Endodermal cell (in vitro differentiated cells): ENCODE data around the gene OPRL1. TPM values are rescaled to one million over a fixed set of nuclear protein-coding genes. Genes with fewer than 3 reads are reported as not detected.
"Not testable (repeated sequence)": the region's sequence is repeated elsewhere in the genome, so short reads cannot be mapped to it uniquely, and the experiment has no call there.

ENCODE experiments used
- DNase-seq: peaks from one replicate; pipeline ENCODE4 v3.0.0-alpha.2; 2017
- H3K27ac ChIP-seq: 2 replicates; pipeline ENCODE4 v1.5.1; 2013; ENCODE audit warnings: mild to moderate bottlenecking, low read depth, low read length, moderate library complexity
- H3K27me3 ChIP-seq: 2 replicates; pipeline ENCODE4 v1.6.1; 2013; ENCODE audit warnings: mild to moderate bottlenecking, low read length, moderate library complexity; ENCODE audit not compliant: insufficient read depth, control insufficient read depth, poor library complexity, severe bottlenecking
- H3K36me3 ChIP-seq: 2 replicates; pipeline ENCODE4 v1.7.0; 2013; ENCODE audit warnings: mild to moderate bottlenecking, low read length, moderate library complexity; ENCODE audit not compliant: control insufficient read depth, insufficient read depth
- H3K4me1 ChIP-seq: one replicate; pipeline ENCODE4 v1.7.0; 2013; ENCODE audit warnings: low read length; ENCODE audit not compliant: control insufficient read depth, insufficient read depth
- H3K4me3 ChIP-seq: 2 replicates; pipeline ENCODE4 v1.5.1; 2013; ENCODE audit warnings: mild to moderate bottlenecking, low read length, moderate library complexity
- H3K9ac ChIP-seq: 2 replicates; pipeline ENCODE4 v1.6.1; 2013; ENCODE audit warnings: mild to moderate bottlenecking, low read length, moderate library complexity; ENCODE audit not compliant: poor library complexity, severe bottlenecking; ENCODE audit errors: extremely low read depth
- H3K9me3 ChIP-seq: 2 replicates; pipeline ENCODE4 v1.6.1; 2013; ENCODE audit warnings: mild to moderate bottlenecking, low read length, moderate library complexity; ENCODE audit not compliant: control insufficient read depth
- H3K27ac Mint-ChIP-seq: 2 replicates; pipeline ENCODE4 v1.8.0; 2020; ENCODE audit warnings: mixed read lengths
- H3K27me3 Mint-ChIP-seq: 2 replicates; pipeline ENCODE4 v1.8.0; 2021; ENCODE audit warnings: mild to moderate bottlenecking, mixed read lengths; ENCODE audit not compliant: insufficient read depth
- H3K36me3 Mint-ChIP-seq: 2 replicates; pipeline ENCODE4 v1.8.0; 2020; ENCODE audit warnings: low read depth, mixed read lengths
- H3K4me1 Mint-ChIP-seq: 2 replicates; pipeline ENCODE4 v1.8.0; 2020; ENCODE audit warnings: mixed read lengths
- H3K4me3 Mint-ChIP-seq: 2 replicates; pipeline ENCODE4 v1.8.0; 2020; ENCODE audit warnings: mild to moderate bottlenecking, moderate library complexity, mixed read lengths
- H3K9me3 Mint-ChIP-seq: 2 replicates; pipeline ENCODE4 v1.8.0; 2020; ENCODE audit warnings: mild to moderate bottlenecking, mixed read lengths
- CTCF ChIP-seq: fragments of 200-600 bp; sonication (generic); conservative IDR thresholded peaks from 2 replicates; pipeline ENCODE4 v1.5.0; 2021; ENCODE audit warnings: antibody characterized with exemption, mild to moderate bottlenecking
- WGBS, 2 experiments: methylation state at CpG; one replicate each; pipeline versions ENCODE4 v1.1.5 to v1.1.7; 2013; ENCODE audit warnings: missing lambda C conversion rate in 2 of 2, mixed read lengths in 1 of 2; ENCODE audit not compliant: insufficient coverage in 1 of 2, insufficient read length in 1 of 2; 5-methylcytosine and 5-hydroxymethylcytosine counted together
- total RNA-seq, 2 donors: library from RNA; stranded (reverse); fragmentation: NEBNext Ultra II Directional in 1 of 2; extraction: Animal tissue kit (Norgen Biotek cat#: 25700) in 1 of 2; gene quantifications; 2 replicates in 1 of 2; 3 replicates in 1 of 2; pipeline ENCODE4 v1.2.1, GENCODE V29; 2021

The OPRL1 gene
- total RNA-seq, 2 donors from 2014 or later, result 4.1 to 5.5 TPM

GRCh38 chr20:64083804-64084684 lies 4.2 kb downstream of the OPRL1 start, which contains the start of gene LKAAEAR1:
TSS of gene LKAAEAR1 (minus strand) at chr20:64084398. CDS start at chr20:64084219, 179 bp downstream.
- H3K27ac Mint-ChIP-seq, result no peak within 1 kb of the TSS
- DNase-seq, result peak; percentile 68
- no peaks in the 10 kb centered on the region for H3K9me3 Mint-ChIP-seq
- Histone ChIP-seq H3K4me3 (peak within 1 kb of the TSS; percentile 70), H3K9ac (no peak within 1 kb of the TSS), H3K9me3 (no peaks in the 10 kb centered on the region), H3K27ac (no peak within 1 kb of the TSS), H3K36me3 (no peaks in the 10 kb centered on the region), H3K4me1 (no peaks in the 10 kb centered on the region), H3K27me3 (peaks cover 51% of the 10 kb centered on the region)
- H3K4me1 Mint-ChIP-seq, result peaks cover 17% of the 10 kb centered on the region
- peak within 1 kb of the TSS; percentile 64 for H3K4me3 Mint-ChIP-seq
- no peaks in the 10 kb centered on the region for H3K36me3 Mint-ChIP-seq
- 4 to 5% methylated on average over 39 to 86 of the region's 86 CpGs for WGBS, 2 experiments
- H3K27me3 Mint-ChIP-seq, result peaks cover 56% of the 10 kb centered on the region
- TF ChIP-seq CTCF, result no peak

GRCh38 chr20:64084685-64085152 lies 4.8 kb downstream of the OPRL1 start:
- peaks cover 56% of the 10 kb centered on the region for H3K27me3 Mint-ChIP-seq
- peaks cover 51% of the 10 kb centered on the region for H3K27me3 ChIP-seq
- peak; percentile 75 for DNase-seq

DNA sequence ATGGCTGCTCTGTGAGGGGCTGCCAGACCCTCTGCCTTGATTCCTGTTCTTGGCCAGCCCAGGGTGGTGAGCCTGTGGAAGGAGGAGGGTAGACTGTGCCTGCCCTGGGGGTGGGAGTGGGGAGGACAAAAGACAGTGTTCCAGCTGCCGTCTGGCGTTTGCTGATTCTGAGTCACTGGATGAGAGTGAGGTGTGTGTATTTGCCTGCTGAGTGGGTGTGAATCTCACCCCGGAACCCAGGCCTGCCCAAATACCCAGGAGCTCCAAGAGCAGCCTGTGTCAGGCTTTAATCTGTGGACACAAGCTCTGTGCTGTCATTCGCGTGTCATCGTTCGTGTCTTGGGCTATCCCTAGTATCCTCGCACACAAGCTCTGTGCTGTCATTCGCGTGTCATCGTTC lies 6.9 kb downstream of the OPRL1 start:
- Mint-ChIP-seq H3K27ac (no peak overlapping the region), H3K36me3 (no peaks in the 10 kb centered on the region), H3K9me3 (no peaks in the 10 kb centered on the region), H3K4me1 (peaks cover 9% of the 10 kb centered on the region), H3K27me3 (peaks cover 52% of the 10 kb centered on the region), H3K4me3 (no peak overlapping the region)
- no peak for DNase-seq
- Histone ChIP-seq H3K9ac (no peak overlapping the region), H3K9me3 (no peaks in the 10 kb centered on the region), H3K4me1 (no peaks in the 10 kb centered on the region), H3K4me3 (no peak overlapping the region), H3K27ac (no peak overlapping the region), H3K36me3 (no peaks in the 10 kb centered on the region), H3K27me3 (peaks cover 51% of the 10 kb centered on the region)
- no peak for TF ChIP-seq CTCF
- 74 to 85% methylated on average over 3 to 5 of the region's 11 CpGs for WGBS, 2 experiments

More at GRCh38 chr20:64084685-64085152, 4.8 kb downstream of the OPRL1 start:
- Histone ChIP-seq H3K9ac (no peak overlapping the region), H3K9me3 (no peaks in the 10 kb centered on the region), H3K4me3 (peak overlapping the region; percentile 70), H3K27ac (no peak overlapping the region), H3K36me3 (no peaks in the 10 kb centered on the region), H3K4me1 (no peaks in the 10 kb centered on the region)
- H3K27ac Mint-ChIP-seq, result no peak overlapping the region
- H3K4me1 Mint-ChIP-seq, result peaks cover 16% of the 10 kb centered on the region
- no peaks in the 10 kb centered on the region for H3K36me3 Mint-ChIP-seq
- no peak for TF ChIP-seq CTCF
- 24% methylated on average over 23 of the region's 23 CpGs; no CpG with 5 or more reads in 1 of the 2 experiments for WGBS, 2 experiments
- no peaks in the 10 kb centered on the region for H3K9me3 Mint-ChIP-seq
- H3K4me3 Mint-ChIP-seq, result peak overlapping the region; percentile 64

DNA sequence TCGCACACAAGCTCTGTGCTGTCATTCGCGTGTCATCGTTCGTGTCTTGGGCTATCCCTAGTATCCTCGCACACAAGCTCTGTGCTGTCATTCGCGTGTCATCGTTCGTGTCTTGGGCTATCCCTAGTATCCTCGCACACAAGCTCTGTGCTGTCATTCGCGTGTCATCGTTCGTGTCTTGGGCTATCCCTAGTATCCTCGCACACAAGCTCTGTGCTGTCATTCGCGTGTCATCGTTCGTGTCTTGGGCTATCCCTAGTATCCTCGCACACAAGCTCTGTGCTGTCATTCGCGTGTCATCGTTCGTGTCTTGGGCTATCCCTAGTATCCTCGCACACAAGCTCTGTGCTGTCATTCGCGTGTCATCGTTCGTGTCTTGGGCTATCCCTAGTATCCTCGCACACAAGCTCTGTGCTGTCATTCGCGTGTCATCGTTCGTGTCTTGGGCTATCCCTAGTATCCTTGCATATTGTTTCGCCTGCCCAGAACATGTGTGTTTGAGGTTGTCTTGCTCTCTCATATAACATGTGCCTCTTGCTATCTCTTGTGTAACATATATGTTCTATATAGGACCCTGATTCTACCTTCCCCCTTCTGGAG lies 7.4 kb downstream of the OPRL1 start:
- not testable (repeated sequence) for H3K9me3 ChIP-seq, H3K9me3 Mint-ChIP-seq, H3K36me3 ChIP-seq, H3K4me3 Mint-ChIP-seq, H3K36me3 Mint-ChIP-seq, H3K27ac Mint-ChIP-seq, H3K4me1 Mint-ChIP-seq, DNase-seq, H3K27ac ChIP-seq, H3K4me1 ChIP-seq, H3K9ac ChIP-seq, H3K4me3 ChIP-seq
- WGBS, 2 experiments, result 100% methylated on average over 5 of the region's 36 CpGs; no CpG with 5 or more reads in 1 of the 2 experiments
- peaks cover 51% of the 10 kb centered on the region for H3K27me3 ChIP-seq
- H3K27me3 Mint-ChIP-seq, result peaks cover 46% of the 10 kb centered on the region

DNA sequence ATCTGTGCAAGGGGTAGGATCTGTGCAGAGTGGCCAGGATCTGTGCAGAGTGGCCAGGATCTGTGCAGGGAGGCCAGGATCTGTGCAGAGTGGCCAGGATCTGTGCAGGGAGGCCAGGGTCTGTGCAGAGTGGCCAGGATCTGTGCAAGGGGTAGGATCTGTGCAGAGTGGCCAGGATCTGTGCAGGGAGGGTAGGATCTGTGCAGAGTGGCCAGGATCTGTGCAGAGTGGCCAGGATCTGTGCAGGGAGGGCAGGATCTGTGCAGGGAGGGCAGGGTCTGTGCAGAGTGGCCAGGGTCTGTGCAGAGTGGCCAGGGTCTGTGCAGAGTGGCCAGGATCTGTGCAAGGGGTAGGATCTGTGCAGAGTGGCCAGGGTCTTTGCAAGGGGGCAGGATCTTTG lies 8.7 kb downstream of the OPRL1 start:
- H3K4me3 Mint-ChIP-seq, H3K9ac ChIP-seq, H3K27ac Mint-ChIP-seq, H3K4me1 Mint-ChIP-seq, H3K36me3 ChIP-seq, DNase-seq, H3K4me1 ChIP-seq, H3K4me3 ChIP-seq, H3K27ac ChIP-seq, H3K9me3 Mint-ChIP-seq, H3K36me3 Mint-ChIP-seq, H3K9me3 ChIP-seq: not testable (repeated sequence)
- H3K27me3 Mint-ChIP-seq, result peaks cover 39% of the 10 kb centered on the region
- peaks cover 42% of the 10 kb centered on the region for H3K27me3 ChIP-seq
